ENCODE results near the gene GAS2.

The GAS2 gene

DNA sequence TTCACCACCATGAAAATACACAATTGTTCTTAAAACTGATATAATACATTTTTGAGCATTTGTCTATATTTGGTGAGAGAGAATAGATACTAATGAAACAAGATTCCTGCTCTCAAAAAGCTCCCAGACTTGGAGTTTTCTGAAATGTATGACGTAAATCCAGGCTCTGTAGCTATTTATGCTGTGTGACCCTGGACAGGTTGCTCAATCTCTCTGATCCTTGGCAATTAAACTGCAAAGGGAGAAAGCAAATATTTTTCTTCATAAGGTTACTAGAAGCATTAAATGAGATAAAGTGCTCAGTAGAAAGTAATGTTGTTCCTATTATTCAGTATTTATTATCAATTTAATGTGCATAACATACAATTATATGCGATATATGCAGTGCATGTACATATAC is 120.6 kb downstream of the GAS2 start:
- H3K9ac ChIP-seq (ENCODE audit: low read length): no peak overlapping the region
- H3K27me3 ChIP-seq (ENCODE audit: low read length): no peaks in the 10 kb centered on the region
- H3K9me3 ChIP-seq (ENCODE audit: insufficient read depth, low read length): no peaks in the 10 kb centered on the region
- no peaks in the 10 kb centered on the region for H4K20me1 ChIP-seq (ENCODE audit: low read depth, low read length)
- no peaks in the 10 kb centered on the region for H3F3A ChIP-seq (ENCODE audit: insufficient read depth)
- no peaks in the 10 kb centered on the region for H3K79me2 ChIP-seq (ENCODE audit: insufficient read depth, low read length)
- H3K4me2 ChIP-seq (ENCODE audit: low read depth, low read length, poor library complexity, severe bottlenecking): no peak overlapping the region
- H3K4me3 ChIP-seq (ENCODE audit: insufficient read depth, low read length, poor library complexity, severe bottlenecking): no peak overlapping the region
- no peak overlapping the region for H2AFZ ChIP-seq (ENCODE audit: low read depth, low read length, severe bottlenecking)
- no peaks in the 10 kb centered on the region for H3K36me3 ChIP-seq (ENCODE audit: low read length)
- no peaks in the 10 kb centered on the region for H3K9me2 ChIP-seq (replicated peaks; ENCODE audit: insufficient read depth, low read length)
- no peak overlapping the region for H3K27ac ChIP-seq (ENCODE audit: low read depth, low read length)
- no peak for TF ChIP-seq EZH2phosphoT487 (conservative IDR thresholded peaks at IDR 0.05; ENCODE audit: low read length)
- TF ChIP-seq, protein P1, sequence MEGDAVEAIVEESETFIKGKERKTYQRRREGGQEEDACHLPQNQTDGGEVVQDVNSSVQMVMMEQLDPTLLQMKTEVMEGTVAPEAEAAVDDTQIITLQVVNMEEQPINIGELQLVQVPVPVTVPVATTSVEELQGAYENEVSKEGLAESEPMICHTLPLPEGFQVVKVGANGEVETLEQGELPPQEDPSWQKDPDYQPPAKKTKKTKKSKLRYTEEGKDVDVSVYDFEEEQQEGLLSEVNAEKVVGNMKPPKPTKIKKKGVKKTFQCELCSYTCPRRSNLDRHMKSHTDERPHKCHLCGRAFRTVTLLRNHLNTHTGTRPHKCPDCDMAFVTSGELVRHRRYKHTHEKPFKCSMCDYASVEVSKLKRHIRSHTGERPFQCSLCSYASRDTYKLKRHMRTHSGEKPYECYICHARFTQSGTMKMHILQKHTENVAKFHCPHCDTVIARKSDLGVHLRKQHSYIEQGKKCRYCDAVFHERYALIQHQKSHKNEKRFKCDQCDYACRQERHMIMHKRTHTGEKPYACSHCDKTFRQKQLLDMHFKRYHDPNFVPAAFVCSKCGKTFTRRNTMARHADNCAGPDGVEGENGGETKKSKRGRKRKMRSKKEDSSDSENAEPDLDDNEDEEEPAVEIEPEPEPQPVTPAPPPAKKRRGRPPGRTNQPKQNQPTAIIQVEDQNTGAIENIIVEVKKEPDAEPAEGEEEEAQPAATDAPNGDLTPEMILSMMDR (IDR thresholded peaks at IDR 0.05; ENCODE audit: insufficient read depth, low read length, poor library complexity, severe bottlenecking): no peak

DNA sequence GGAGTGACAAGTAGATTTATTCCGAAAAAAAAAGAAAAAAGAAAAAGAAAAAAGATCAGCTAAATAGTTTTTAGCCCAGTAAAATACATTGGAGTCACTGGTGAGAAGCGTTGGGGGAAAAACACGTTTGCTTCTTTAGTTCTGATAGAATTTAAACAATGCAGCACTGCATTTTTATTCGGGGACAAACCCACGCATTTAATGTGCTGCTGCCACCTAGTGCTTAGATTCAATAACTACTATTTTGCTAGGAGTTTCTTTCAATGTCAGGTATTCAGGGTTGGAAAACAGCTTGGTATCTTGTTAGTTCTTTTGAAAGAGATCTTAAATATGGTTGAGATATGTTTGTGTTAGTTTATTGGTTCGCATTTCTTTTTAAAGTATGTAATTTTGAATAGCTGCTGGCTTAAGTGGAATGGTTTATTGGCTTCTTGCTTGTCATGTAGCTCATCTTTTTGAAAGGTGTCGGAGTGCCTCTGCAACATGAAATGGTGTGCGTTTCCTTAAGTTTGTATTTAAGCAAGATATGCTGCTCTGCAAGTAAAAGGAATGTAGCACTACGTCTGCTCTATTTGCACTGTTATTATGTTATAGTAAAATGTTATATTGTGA is 121.2 kb downstream of the GAS2 start:
- Histone ChIP-seq H3K9me3 (ENCODE audit: insufficient read depth, low read length) (no peaks in the 10 kb centered on the region), H3K36me3 (ENCODE audit: low read length) (no peaks in the 10 kb centered on the region), H3K27me3 (ENCODE audit: low read length) (no peaks in the 10 kb centered on the region), H3K4me2 (ENCODE audit: low read depth, low read length, poor library complexity, severe bottlenecking) (no peak overlapping the region), H4K20me1 (ENCODE audit: low read depth, low read length) (no peaks in the 10 kb centered on the region), H2AFZ (ENCODE audit: low read depth, low read length, severe bottlenecking) (no peak overlapping the region), H3K79me2 (ENCODE audit: insufficient read depth, low read length) (no peaks in the 10 kb centered on the region), H3K9ac (ENCODE audit: low read length) (no peak overlapping the region), H3K27ac (ENCODE audit: low read depth, low read length) (no peak overlapping the region), H3F3A (ENCODE audit: insufficient read depth) (no peaks in the 10 kb centered on the region), H3K4me3 (ENCODE audit: insufficient read depth, low read length, poor library complexity, severe bottlenecking) (no peak overlapping the region), H3K9me2 (replicated peaks; ENCODE audit: insufficient read depth, low read length) (no peaks in the 10 kb centered on the region)
- TF ChIP-seq EZH2phosphoT487 (conservative IDR thresholded peaks at IDR 0.05; ENCODE audit: low read length): no peak
- TF ChIP-seq, protein P1 (IDR thresholded peaks at IDR 0.05; ENCODE audit: insufficient read depth, low read length, poor library complexity, severe bottlenecking): peak; percentile 35

DNA sequence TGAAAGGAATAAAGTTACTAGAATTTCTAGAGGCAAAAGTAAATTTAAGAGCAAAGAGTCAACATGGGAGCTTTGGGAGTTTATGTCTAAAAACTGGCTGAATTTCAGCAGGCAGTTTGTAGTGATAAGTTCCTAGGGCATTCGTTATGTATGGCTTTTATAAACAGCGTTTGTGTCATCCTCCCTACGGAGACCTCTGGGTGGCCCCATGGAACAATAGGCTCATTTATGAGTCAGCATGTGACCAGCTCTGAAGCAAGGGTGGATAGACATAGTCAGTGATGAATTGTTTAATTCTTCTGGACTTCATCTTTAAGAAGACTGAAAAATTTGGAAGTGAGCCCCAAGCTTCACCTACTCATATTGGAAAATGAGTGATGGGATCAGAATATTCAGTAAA is 126.1 kb downstream of the GAS2 start:
- TF ChIP-seq, protein P1 (IDR thresholded peaks at IDR 0.05; ENCODE audit: insufficient read depth, low read length, poor library complexity, severe bottlenecking): no peak
- TF ChIP-seq EZH2phosphoT487 (conservative IDR thresholded peaks at IDR 0.05; ENCODE audit: low read length): no peak
- no peaks in the 10 kb centered on the region for H3K36me3 ChIP-seq (ENCODE audit: low read length)
- H3K9me3 ChIP-seq (ENCODE audit: insufficient read depth, low read length): no peaks in the 10 kb centered on the region
- H3F3A ChIP-seq (ENCODE audit: insufficient read depth): no peaks in the 10 kb centered on the region
- H3K27ac ChIP-seq (ENCODE audit: low read depth, low read length): no peak overlapping the region
- no peak overlapping the region for H3K4me3 ChIP-seq (ENCODE audit: insufficient read depth, low read length, poor library complexity, severe bottlenecking)
- no peak overlapping the region for H2AFZ ChIP-seq (ENCODE audit: low read depth, low read length, severe bottlenecking)
- no peaks in the 10 kb centered on the region for H3K9me2 ChIP-seq (replicated peaks; ENCODE audit: insufficient read depth, low read length)
- no peak overlapping the region for H3K4me2 ChIP-seq (ENCODE audit: low read depth, low read length, poor library complexity, severe bottlenecking)
- H3K79me2 ChIP-seq (ENCODE audit: insufficient read depth, low read length): no peaks in the 10 kb centered on the region
- H3K27me3 ChIP-seq (ENCODE audit: low read length): no peaks in the 10 kb centered on the region
- H3K9ac ChIP-seq (ENCODE audit: low read length): no peak overlapping the region
- H4K20me1 ChIP-seq (ENCODE audit: low read depth, low read length): no peaks in the 10 kb centered on the region
